ENCODE measurements around the gene CEP164.

- TF ChIP-seq CTCF (IDR thresholded peaks at IDR 0.05) (no peak), POLR2A (IDR thresholded peaks at IDR 0.05) (no peak)
These were observed 103.8 kb downstream of the CEP164 start for GRCh38 chr11:117431436-117431835.

All from transverse colon (tissue), 3 donors.